ENCODE measurements around the gene PIP5K1B.

GRCh38 chr9:69036309-69036708 is 331.3 kb downstream of the PIP5K1B start:
- TF ChIP-seq, protein P1, sequence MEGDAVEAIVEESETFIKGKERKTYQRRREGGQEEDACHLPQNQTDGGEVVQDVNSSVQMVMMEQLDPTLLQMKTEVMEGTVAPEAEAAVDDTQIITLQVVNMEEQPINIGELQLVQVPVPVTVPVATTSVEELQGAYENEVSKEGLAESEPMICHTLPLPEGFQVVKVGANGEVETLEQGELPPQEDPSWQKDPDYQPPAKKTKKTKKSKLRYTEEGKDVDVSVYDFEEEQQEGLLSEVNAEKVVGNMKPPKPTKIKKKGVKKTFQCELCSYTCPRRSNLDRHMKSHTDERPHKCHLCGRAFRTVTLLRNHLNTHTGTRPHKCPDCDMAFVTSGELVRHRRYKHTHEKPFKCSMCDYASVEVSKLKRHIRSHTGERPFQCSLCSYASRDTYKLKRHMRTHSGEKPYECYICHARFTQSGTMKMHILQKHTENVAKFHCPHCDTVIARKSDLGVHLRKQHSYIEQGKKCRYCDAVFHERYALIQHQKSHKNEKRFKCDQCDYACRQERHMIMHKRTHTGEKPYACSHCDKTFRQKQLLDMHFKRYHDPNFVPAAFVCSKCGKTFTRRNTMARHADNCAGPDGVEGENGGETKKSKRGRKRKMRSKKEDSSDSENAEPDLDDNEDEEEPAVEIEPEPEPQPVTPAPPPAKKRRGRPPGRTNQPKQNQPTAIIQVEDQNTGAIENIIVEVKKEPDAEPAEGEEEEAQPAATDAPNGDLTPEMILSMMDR (conservative IDR thresholded peaks at IDR 0.05): no peak
- TF ChIP-seq ZFX (IDR thresholded peaks at IDR 0.05): no peak

Data from C4-2B (cell line).